ENCODE data around the gene SURF4.

SURF4 gene

GRCh38 chr9:133375724-133376654 is at the start of gene SURF4, which contains the start of gene STKLD1:
Gene SURF4 (minus strand): TSS chr9:133376060. CDS start chr9:133375969, 91 bp downstream.
Gene STKLD1 (plus strand): TSS chr9:133376366. CDS start chr9:133376474, 108 bp downstream.
- peak; percentile 96 for DNase-seq

DNA sequence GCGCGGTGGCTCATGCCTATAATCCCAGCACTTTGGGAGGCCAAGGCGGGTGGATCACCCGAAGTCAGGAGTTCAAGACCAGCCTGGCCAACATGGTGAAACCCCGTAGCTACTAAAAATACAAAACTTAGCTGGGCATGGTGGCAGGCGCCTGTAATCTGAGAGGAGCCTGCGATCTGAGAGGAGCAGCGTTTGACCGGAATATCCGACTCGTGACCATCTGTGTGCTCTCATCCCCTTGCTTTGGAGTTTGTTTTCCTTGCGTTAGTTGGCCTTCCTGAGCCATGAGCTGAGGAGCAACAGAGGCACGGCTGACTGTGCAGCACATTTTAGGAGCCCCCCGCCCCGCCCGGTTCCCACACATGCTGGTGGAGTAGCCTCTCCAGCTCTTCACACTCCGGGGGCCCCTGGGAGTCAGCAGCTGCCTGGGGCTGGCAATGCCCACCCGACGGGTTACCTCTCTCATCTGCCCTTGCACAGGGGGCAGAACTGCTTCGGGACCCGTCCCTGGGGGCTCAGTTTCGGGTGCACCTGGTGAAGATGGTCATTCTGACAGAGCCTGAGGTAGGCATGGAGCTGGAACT is 49.3 kb upstream of the SURF4 start:
- DNase-seq = no peak

DNA sequence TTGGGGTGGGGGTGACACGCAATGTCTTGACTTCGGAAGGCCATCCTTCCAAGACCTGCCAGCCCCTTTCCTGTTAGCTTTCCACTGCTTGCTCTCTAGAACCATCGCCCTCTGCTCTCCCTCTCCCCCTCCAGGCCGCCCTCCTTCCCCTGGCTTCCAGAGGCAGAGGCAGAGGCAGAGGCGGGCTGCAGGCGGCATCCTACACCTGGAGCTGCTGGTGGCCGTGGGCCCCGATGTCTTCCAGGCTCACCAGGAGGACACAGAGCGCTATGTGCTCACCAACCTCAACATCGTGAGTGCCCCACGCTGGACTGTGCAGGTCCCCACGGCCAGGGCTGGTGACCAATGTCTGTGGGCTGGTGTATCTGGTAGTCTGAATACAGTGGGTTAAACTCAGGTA is 48.3 kb upstream of the SURF4 start:
- no peak for DNase-seq

GRCh38 chr9:133423216-133423615 is 47.4 kb upstream of the SURF4 start:
- no peak for DNase-seq

GRCh38 chr9:133421615-133422542 is 46.0 kb upstream of the SURF4 start, which contains the start of gene ADAMTS13:
Gene ADAMTS13 (plus strand): TSS chr9:133422367. CDS start chr9:133422444, 77 bp downstream.
- DNase-seq = no peak

- no peak for DNase-seq
These were observed 44.5 kb upstream of the SURF4 start for GRCh38 chr9:133420392-133420827.

GRCh38 chr9:133419005-133419404 is 43.1 kb upstream of the SURF4 start:
- no peak for DNase-seq

DNA sequence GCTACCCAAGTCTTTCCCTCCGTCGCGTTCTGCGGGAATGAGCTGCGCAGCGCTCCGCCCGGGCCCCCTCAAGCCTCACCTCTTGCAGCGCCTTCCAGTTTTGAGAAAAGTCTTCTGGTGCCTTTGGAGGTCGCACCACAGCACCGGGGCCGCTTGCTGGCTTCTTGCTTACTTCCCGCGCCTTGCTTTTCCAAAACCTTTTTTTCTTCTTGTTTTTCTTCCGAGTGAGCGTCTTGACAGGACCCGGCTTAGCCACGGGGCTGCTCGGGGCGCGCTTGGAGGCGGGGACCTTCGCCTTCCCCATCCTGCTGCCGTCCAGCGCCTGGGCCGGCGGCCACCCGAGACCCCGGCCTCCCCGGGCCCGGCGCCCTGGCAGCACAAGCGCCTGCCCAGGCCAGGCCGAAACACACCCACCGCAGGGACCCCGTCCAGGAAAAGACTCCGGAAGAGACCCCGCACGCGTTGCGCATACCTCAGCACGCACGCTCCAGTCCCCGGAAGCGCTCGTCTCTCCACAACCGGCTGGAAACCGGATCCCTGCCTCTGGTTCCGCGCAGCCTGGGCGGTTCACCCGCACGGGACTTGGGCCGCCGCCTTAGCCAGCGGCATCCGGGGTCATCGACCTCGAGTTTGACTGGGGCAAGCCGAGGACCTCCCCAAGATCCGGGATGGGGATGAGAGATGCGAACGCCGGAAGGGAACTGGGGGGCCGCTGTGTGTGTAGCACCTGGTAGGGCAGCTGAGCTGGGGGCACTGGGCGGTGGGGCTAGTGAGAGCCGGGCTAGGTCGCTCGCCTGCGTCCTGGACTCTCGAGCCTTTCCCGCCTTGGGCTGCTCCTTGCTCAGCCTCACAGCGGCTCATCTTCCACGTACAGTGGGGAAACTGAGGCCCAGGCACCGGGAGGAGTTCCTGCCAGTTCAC is 41.9 kb upstream of the SURF4 start, which contains the start of gene REXO4:
Gene REXO4, minus strand, starts transcription at position 470 of the 921 bp plus-strand sequence. Its CDS starts 166 bp downstream, at position 304.
- DNase-seq = peak; percentile 45

GRCh38 chr9:133415170-133415569 is 39.3 kb upstream of the SURF4 start:
- DNase-seq = no peak

- no peak for DNase-seq
These were observed 32.2 kb upstream of the SURF4 start for GRCh38 chr9:133408042-133408441.

DNA sequence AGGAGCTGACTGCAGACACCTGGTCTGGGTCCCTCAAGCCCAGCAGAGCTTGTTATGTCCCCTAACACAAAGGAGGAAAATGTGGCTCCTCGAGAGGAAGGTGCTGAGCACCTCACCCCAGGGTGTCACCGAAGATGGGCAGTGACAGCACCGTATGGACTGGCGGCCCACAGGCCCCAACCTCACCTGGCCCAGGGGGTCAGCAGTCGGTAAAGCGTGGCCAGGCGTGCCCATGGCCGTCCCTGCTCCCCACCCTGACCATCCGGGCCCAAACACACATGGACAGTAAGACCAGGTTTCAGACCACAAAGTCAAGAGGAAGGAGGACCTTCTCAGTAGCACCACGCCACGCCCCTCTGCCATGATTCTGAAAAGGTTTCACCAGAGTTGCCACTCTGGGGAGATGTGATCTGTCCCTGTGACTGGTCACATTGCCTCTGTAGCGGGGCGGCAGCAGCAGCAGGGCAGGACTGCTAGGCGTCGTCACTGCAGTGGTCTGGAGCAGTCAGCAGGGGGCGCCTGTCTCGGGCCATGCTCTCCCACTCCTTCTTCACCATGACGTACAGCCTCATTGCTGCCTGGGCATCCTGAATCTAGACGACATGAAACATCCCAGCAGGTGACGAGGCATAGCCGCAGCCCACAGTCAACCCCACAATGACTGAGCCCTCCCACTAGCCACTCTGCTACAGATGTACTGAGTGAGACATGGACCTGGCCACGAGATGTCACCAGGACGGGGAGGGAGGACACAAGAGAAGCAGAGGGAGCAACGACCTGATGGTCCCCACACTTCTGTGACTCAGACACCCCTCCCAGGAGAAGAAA is 30.8 kb upstream of the SURF4 start:
- DNase-seq = peak; percentile 52

- no peak for DNase-seq
These were observed 29.9 kb upstream of the SURF4 start for GRCh38 chr9:133405508-133406438.

- DNase-seq = no peak
These were observed 28.7 kb upstream of the SURF4 start for GRCh38 chr9:133404454-133405002.

DNA sequence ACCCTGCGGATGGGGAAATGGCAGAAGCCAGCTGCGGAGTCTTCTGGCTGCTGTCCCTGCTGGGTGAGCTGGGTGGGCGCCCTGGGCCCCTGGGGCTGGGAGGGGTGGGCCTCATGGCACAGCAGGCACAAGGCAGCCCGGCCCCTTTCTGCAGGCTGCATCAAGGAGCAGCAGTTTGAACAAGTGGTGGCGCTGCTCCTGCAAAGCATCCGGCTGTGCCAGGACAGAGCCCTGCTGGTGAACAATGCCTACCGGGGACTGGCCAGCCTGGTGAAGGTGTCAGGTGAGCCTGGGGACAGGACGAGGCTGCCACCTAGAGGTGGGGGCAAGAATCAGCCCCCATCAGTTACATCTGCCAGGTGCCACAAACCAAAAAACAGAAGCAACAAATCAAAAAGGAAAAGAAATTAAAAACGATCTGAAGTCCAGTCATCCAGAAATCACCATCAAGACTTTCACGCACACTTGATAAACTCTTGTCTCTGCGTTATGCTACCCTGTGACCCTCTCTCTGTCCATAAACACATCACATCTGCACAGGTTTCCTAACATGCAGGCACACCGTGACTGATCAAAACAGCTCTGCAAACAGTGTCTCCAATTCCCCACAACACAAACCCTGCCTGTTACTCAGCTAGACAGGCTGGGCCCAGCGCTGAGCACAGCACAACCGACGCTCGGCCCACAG is 28.1 kb upstream of the SURF4 start:
- no peak for DNase-seq

- DNase-seq = no peak
These were observed 26.8 kb upstream of the SURF4 start for GRCh38 chr9:133402689-133403088.

DNA sequence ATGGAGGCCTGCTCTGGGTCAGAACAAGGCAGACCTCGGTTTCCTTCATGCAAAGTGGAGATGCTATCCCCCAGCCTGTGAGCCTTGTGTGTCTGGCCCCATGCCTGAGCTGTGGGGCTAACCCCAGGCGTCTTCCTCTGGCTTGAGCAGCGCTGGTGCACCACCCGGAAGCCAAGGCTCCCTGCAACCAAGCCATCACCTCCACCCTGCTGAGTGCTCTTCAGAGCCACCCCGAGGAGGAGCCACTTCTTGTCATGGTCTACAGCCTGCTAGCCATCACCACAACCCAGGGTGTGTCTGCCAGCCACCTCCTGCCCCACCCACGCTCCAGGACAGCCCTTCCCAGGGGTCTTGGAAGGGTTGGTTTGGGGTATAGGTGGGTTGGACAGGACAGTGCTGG is 25.7 kb upstream of the SURF4 start:
- DNase-seq = no peak

- DNase-seq = no peak
These were observed 24.4 kb upstream of the SURF4 start for GRCh38 chr9:133400292-133400691.

DNA sequence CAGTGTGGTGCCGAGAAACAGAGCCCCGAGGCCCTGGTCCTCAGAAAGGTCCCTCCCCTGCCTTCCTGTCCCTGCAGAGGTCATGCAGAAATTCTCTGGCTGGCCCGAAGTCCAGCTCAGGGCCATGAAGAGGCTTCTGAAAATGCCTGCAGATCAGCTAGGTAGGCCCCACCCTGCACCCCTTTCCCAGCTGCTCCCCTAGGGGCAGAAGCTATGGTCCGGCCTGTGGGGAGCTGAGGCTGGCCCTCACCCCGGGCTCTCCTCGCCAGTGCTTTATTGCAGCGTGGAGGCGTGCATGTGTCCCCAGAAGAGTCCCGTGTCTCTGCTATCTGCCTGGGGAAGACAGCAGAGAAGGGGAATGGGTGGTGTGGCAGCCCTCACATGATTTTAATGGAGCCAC is 22.0 kb upstream of the SURF4 start:
- DNase-seq = no peak

DNA sequence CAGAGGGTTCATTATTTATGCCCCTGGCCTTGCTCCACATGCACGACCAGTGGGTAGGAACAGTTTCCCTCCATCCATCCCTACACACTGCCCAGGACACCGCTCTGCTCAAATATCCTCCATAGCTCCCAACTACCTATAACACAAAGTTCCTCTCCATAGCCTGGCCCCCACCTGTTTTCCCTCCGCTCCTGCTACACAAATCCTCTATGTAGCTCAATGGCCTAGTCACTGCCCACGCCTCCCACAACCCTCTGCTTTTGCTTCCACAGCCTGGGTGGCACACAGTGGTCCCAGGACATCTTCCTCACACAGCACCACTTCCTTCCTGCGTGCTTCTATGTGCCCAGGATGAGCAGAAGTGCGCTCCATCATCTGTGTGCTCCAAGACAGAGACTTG is 21.5 kb upstream of the SURF4 start:
- DNase-seq = no peak

All from amniotic stem cell (primary cell).